Dermis blood vessel endothelial cell (primary cell): ENCODE data around the gene ATXN1. TPM values are rescaled to one million over a fixed set of nuclear protein-coding genes. Genes with fewer than 3 reads are reported as not detected.

ENCODE experiments used
- DNase-seq: peaks from one replicate; pipeline ENCODE4 v3.0.0; 2010
- total RNA-seq: library from RNA; depleted of rRNA; stranded (reverse); fragments of >200 nt; gene quantifications from 2 replicates; pipeline ENCODE4 v1.2.3, GENCODE V29; 2014

ATXN1 gene
- total RNA-seq, 1 donor from 2014 or later, result 15.3 TPM

GRCh38 chr6:16697437-16698161, 63.7 kb downstream of the ATXN1 start:
- DNase-seq, result no peak

GRCh38 chr6:16696496-16696895, 64.8 kb downstream of the ATXN1 start:
- DNase-seq, result no peak

- DNase-seq, result no peak
Measured at GRCh38 chr6:16694781-16695578, 66.3 kb downstream of the ATXN1 start.

- DNase-seq, result no peak
Measured at GRCh38 chr6:16691324-16691723, 69.9 kb downstream of the ATXN1 start.

- no peak for DNase-seq
Measured at GRCh38 chr6:16690608-16691142, 70.6 kb downstream of the ATXN1 start.

- DNase-seq, result no peak
Measured at GRCh38 chr6:16689788-16690607, 71.3 kb downstream of the ATXN1 start.

- peak; percentile 94 for DNase-seq
Measured at GRCh38 chr6:16688984-16689636, 72.2 kb downstream of the ATXN1 start.

- no peak for DNase-seq
Measured at GRCh38 chr6:16688436-16688835, 72.8 kb downstream of the ATXN1 start.

GRCh38 chr6:16687045-16687444, 74.2 kb downstream of the ATXN1 start:
- DNase-seq, result no peak

- DNase-seq, result peak; percentile 40
Measured at GRCh38 chr6:16684896-16685554, 76.2 kb downstream of the ATXN1 start.

- no peak for DNase-seq
Measured at GRCh38 chr6:16684195-16684689, 77.0 kb downstream of the ATXN1 start.

GRCh38 chr6:16683641-16684194, 77.5 kb downstream of the ATXN1 start:
- DNase-seq, result peak; percentile 50

- DNase-seq, result peak; percentile 54
Measured at GRCh38 chr6:16681260-16681873, 79.9 kb downstream of the ATXN1 start.

GRCh38 chr6:16679050-16679449, 82.2 kb downstream of the ATXN1 start:
- no peak for DNase-seq

- no peak for DNase-seq
Measured at GRCh38 chr6:16677458-16677857, 83.8 kb downstream of the ATXN1 start.

- peak; percentile 41 for DNase-seq
Measured at GRCh38 chr6:16676978-16677377, 84.3 kb downstream of the ATXN1 start.

- no peak for DNase-seq
Measured at GRCh38 chr6:16676376-16676775, 84.9 kb downstream of the ATXN1 start.

- peak; percentile 70 for DNase-seq
Measured at GRCh38 chr6:16674801-16675392, 86.4 kb downstream of the ATXN1 start.

GRCh38 chr6:16673011-16673797, 88.1 kb downstream of the ATXN1 start:
- DNase-seq, result no peak
